Heart right ventricle (tissue), 16 donors: ENCODE measurements around the gene GPC5. TPM values are rescaled to one million over a fixed set of nuclear protein-coding genes. Genes with fewer than 3 reads are reported as not detected.

Experiments
- ATAC-seq, 8 donors: fragments of 200-7000 bp; cut with Tn5 transposase; one replicate each; pipeline ENCODE4 v1.9.1; 2020; ENCODE audit warnings: mild to moderate bottlenecking in 8 of 8, moderate library complexity in 8 of 8, moderate number of reproducible peaks in 1 of 8
- DNase-seq, 2 donors: peaks; one replicate each; pipeline ENCODE4 v3.0.0-alpha.2; 2020
- H3K27ac ChIP-seq, 10 donors: fragments of 200-600 bp; sonication (generic) in 2 of 10; one replicate each; pipeline versions ENCODE4 v1.5.0 to v1.8.0; 2020 to 2022; ENCODE audit warnings: mild to moderate bottlenecking in 3 of 10
- H3K27me3 ChIP-seq, 7 donors: fragments of 200-600 bp; one replicate each; pipeline ENCODE4 v1.8.0; 2021 to 2022; ENCODE audit warnings: mild to moderate bottlenecking in 2 of 7
- H3K36me3 ChIP-seq, 9 donors: fragments of 200-600 bp; sonication (generic) in 1 of 9; one replicate each; pipeline versions ENCODE4 v1.5.0 to v1.8.0; 2020 to 2022; ENCODE audit warnings: mild to moderate bottlenecking in 2 of 9
- H3K4me1 ChIP-seq, 9 donors: fragments of 200-600 bp; sonication (generic) in 1 of 9; one replicate each; pipeline versions ENCODE4 v1.5.0 to v1.8.0; 2020 to 2022; ENCODE audit warnings: mild to moderate bottlenecking in 4 of 9
- H3K4me3 ChIP-seq, 10 donors: fragments of 200-600 bp; sonication (generic) in 2 of 10; one replicate each; pipeline versions ENCODE4 v1.5.0 to v1.8.0; 2020 to 2022; ENCODE audit warnings: mild to moderate bottlenecking in 7 of 10, moderate library complexity in 2 of 10
- H3K9me3 ChIP-seq, 11 donors: fragments of 200-600 bp in 10 of 11; sonication (generic) in 2 of 11; one replicate each; pipeline versions ENCODE4 v1.5.0 to v1.8.0; 2013 to 2022; ENCODE audit warnings: mild to moderate bottlenecking in 2 of 11, control low read depth in 1 of 11, moderate library complexity in 1 of 11
- CTCF ChIP-seq, 9 donors: fragments of 200-600 bp; sonication (generic) in 2 of 9; IDR thresholded peaks; one replicate each; pipeline versions ENCODE4 v1.5.0 to v1.8.0; 2021 to 2022; ENCODE audit warnings: antibody characterized with exemption in 9 of 9, mild to moderate bottlenecking in 5 of 9, moderate library complexity in 1 of 9
- WGBS, 2 donors: extraction: QIAGEN DNeasy Blood & Tissue Kit; methylation state at CpG; one replicate each; pipeline ENCODE4 v1.1.7; 2013; ENCODE audit warnings: inconsistent platforms in 1 of 2; 5-methylcytosine and 5-hydroxymethylcytosine counted together
- intact Hi-C, 10 donors: fragments of 100-400 bp; cut with DNase I; formaldehyde crosslinking; loops; one replicate each; pipeline versions ENCODE4 v1.11.1 to v1.14.2; 2022
- polyA plus RNA-seq, 2 donors: library from polyadenylated mRNA; stranded (reverse); fragments of 200-250 nt; gene quantifications; one replicate each; pipeline ENCODE4 v1.2.3, GENCODE V29; 2013
- total RNA-seq, 10 donors: library from RNA; stranded (reverse); fragmentation: NEBNext Ultra II Directional in 3 of 10; extraction: Animal tissue kit (Norgen Biotek cat#: 25700) in 3 of 10; gene quantifications; one replicate each; pipeline versions ENCODE4 v1.2.1 to v1.2.4, GENCODE V29; 2021 to 2023
- donor health status: Arrhythmogenic right ventricular cardiomyopathy.
- donor health status: ischemic (EF 13 %, LVEDD 7.1; RV severe dilation, severe dysfunction).
- donor health status: healthy with polysubstance abuse.
- donor health status: DM: no; HTN: yes; CAD: no.
- donor health status: DM: no; HTN: no; CAD: no.
- donor health status: ischemic (EF 25% LVEDD 6.9; RV normal size, moderate dysfunction).
- donor health status: ischemic (EF 25% LVEDD 5.7; RV mildly dilated, moderate dysfunction).
- donor health status: healthy.
- donor health status: DM: yes; HTN: yes; CAD: no.
- donor health status: Ischemic cardiomyopathy.
- donor health status: ischemic (EF 35%, LVEDD 5.7; RV mildly dilated, moderate dysfunction).
- donor health status: nonischemic (EF 11% LVEDD 7.7; RV severe dilation, severe dysfunction).
- donor health status: DM: yes; HTN: yes; CAD: no.
- donor health status: PGD.
- donor health status: ischemic (EF 29% LVEDD 5.4; RV normal size, mild dysfunction).
- donor health status: nonischemic (EF 23%, LVEDD 6.1; RV moderate dilation, normal function).

GPC5 gene
- total and polyA plus RNA-seq, 12 donors, result 0.01 to 3.5 (median 0.70) TPM; not detected in 1

- Histone ChIP-seq H3K4me1 (no peaks in the 10 kb centered on the region), H3K4me3 (no peak overlapping the region), H3K27me3 (no peaks in the 10 kb centered on the region), H3K9me3 (no peaks in the 10 kb centered on the region), H3K27ac (no peak overlapping the region), H3K36me3 (no peaks in the 10 kb centered on the region)
- no peak for TF ChIP-seq CTCF (IDR thresholded peaks at IDR 0.05)
- no peak for ATAC-seq
- intact Hi-C loops, result no loop called here
- DNase-seq, result no peak
- WGBS, 2 donors, result 93 to 96% methylated on average over 1 of the region's 1 CpG
These were observed 35.5 kb upstream of the GPC5 start for GRCh38 chr13:91362908-91363307.

GRCh38 chr13:91368101-91368500 lies 30.3 kb upstream of the GPC5 start:
- no peak overlapping the region for H3K4me3 ChIP-seq
- intact Hi-C loops, result no loop called here
- 56 to 100% methylated on average over 1 of the region's 1 CpG for WGBS, 2 donors
- no peaks in the 10 kb centered on the region for H3K9me3 ChIP-seq
- no peaks in the 10 kb centered on the region for H3K4me1 ChIP-seq
- H3K27me3 ChIP-seq, result no peaks in the 10 kb centered on the region
- no peak overlapping the region for H3K27ac ChIP-seq
- ATAC-seq (no peak), DNase-seq (no peak)
- no peaks in the 10 kb centered on the region for H3K36me3 ChIP-seq
- TF ChIP-seq CTCF (IDR thresholded peaks at IDR 0.05), result no peak

GRCh38 chr13:91368676-91369440 lies 29.6 kb upstream of the GPC5 start:
- no peak for ATAC-seq

GRCh38 chr13:91369441-91369831 lies 29.0 kb upstream of the GPC5 start:
- Histone ChIP-seq H3K36me3 (no peaks in the 10 kb centered on the region), H3K9me3 (no peaks in the 10 kb centered on the region), H3K27me3 (no peaks in the 10 kb centered on the region), H3K27ac (no peak overlapping the region), H3K4me3 (no peak overlapping the region), H3K4me1 (no peaks in the 10 kb centered on the region)
- no peak for TF ChIP-seq CTCF (IDR thresholded peaks at IDR 0.05)
- intact Hi-C loops, result no loop called here
- ATAC-seq, result no peak
- no peak for DNase-seq
- WGBS, 2 donors, result 52 to 53% methylated on average over 3 of the region's 3 CpGs

More at GRCh38 chr13:91368676-91369440, 29.6 kb upstream of the GPC5 start:
- 79 to 80% methylated on average over 3 of the region's 3 CpGs for WGBS, 2 donors
- intact Hi-C loops, result no loop called here
- no peak overlapping the region for H3K27ac ChIP-seq
- H3K9me3 ChIP-seq, result no peaks in the 10 kb centered on the region
- no peaks in the 10 kb centered on the region for H3K36me3 ChIP-seq
- H3K4me1 ChIP-seq, result no peaks in the 10 kb centered on the region
- DNase-seq, result no peak
- no peak overlapping the region for H3K4me3 ChIP-seq
- no peak for TF ChIP-seq CTCF (IDR thresholded peaks at IDR 0.05)
- no peaks in the 10 kb centered on the region for H3K27me3 ChIP-seq
